ENCODE data around the gene KCNN1. TPM values are rescaled to one million over a fixed set of nuclear protein-coding genes. Genes with fewer than 3 reads are reported as not detected.
A peak's percentile ranks its signal among the peaks of the same experiment; 100 is the strongest.
"Not testable (repeated sequence)": the region's sequence is repeated elsewhere in the genome, so short reads cannot be mapped to it uniquely, and the experiment has no call there.

KCNN1 gene
- total RNA-seq, 4 donors from 2014 or later, result 0.12 to 1.0 (median 0.88) TPM; not detected in 1

DNA sequence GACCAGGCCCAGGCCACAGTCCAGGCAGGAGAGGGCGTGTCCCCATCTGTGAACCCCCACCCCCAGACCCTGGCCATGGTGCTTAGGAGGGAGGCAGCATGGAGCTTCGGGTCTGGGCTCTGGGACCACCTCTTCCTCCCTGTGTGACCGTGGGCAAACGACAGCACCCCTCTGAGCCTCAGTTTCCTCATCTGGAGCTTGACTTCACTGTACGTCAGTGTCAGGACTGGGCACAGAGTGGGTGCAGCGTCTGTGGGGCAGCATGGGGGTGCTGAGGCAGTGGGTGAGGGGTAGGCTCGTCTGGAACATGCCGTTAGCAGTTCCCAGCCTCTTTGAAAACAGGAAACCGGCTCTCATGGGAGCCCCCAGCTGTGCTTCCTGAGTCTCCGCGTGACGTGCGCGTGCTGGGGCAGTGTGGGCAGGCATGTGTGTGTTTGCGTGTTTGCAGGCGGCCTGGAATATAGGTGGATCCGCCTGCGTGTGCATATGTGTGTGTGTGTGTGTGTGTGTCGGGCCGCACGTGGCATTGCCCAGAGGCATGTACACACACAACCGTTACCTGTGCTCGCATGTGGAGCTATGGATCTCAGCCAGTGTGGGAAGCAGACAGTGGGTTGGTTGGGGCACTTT, 56.8 kb downstream of the KCNN1 start:
- TF ChIP-seq, protein P1, sequence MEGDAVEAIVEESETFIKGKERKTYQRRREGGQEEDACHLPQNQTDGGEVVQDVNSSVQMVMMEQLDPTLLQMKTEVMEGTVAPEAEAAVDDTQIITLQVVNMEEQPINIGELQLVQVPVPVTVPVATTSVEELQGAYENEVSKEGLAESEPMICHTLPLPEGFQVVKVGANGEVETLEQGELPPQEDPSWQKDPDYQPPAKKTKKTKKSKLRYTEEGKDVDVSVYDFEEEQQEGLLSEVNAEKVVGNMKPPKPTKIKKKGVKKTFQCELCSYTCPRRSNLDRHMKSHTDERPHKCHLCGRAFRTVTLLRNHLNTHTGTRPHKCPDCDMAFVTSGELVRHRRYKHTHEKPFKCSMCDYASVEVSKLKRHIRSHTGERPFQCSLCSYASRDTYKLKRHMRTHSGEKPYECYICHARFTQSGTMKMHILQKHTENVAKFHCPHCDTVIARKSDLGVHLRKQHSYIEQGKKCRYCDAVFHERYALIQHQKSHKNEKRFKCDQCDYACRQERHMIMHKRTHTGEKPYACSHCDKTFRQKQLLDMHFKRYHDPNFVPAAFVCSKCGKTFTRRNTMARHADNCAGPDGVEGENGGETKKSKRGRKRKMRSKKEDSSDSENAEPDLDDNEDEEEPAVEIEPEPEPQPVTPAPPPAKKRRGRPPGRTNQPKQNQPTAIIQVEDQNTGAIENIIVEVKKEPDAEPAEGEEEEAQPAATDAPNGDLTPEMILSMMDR (IDR thresholded peaks at IDR 0.05), result no peak
- DNase-seq (ENCODE audit: low spot score) (peak; percentile 55), ATAC-seq (ENCODE audit: low FRiP score) (no peak)

DNA sequence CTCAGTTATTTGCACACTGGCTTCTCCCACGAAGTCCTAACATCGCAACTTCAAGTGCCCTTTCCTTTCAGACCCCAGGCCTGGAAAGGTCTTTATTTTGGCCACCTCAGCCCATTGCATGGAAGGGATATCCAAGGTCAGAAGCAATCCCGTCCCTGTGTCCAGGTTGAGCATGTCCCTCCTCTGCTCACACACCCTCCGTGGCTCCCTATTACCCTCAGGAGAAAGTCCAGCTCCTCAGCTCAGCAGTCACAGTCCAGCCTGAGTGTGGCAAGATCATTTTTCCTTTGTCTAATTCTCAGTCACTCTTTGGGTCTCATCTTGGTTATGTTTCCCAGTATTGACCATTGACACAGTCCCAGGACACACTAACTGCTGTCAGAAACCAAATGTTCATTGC, 60.2 kb downstream of the KCNN1 start:
- TF ChIP-seq, protein P1 (IDR thresholded peaks at IDR 0.05), result no peak
- ATAC-seq (ENCODE audit: low FRiP score) (no peak), DNase-seq (ENCODE audit: low spot score) (no peak)

DNA sequence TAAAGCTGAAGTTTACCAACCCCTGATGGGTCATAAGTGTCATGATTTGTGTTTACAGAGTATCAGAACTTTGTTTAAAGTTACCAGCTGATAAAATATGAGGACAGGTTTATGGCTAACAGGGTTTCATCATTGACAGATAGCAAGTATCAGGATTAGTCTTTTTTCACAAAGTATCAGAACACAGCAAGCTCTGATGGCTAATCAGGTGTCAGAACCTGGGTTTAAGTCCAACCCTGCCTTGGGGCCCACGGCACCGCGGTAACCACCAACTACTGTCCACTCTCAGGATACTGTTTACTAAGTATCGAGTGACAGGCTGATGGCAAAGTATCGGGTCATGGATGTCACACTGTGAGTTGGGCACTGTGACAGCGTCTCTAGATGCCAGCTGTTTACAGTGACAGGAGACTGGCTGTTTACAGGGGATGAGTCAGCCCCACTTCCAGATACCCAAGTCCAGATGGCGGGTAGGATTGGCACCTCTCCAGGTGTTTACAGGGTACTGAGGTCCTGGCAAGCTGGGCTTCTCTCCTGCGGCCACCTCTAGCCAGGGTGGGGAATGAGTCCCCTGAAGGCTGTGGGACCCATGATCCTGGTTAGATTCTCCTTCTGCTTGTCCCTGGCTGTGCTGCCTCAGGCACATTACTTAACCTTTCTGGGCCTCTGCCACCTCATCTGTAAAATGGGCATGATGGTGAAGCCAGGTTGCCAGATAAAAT, 62.9 kb downstream of the KCNN1 start:
- DNase-seq (ENCODE audit: low spot score), result no peak
- ATAC-seq (ENCODE audit: low FRiP score), result no peak
- TF ChIP-seq, protein P1 (IDR thresholded peaks at IDR 0.05), result no peak

DNA sequence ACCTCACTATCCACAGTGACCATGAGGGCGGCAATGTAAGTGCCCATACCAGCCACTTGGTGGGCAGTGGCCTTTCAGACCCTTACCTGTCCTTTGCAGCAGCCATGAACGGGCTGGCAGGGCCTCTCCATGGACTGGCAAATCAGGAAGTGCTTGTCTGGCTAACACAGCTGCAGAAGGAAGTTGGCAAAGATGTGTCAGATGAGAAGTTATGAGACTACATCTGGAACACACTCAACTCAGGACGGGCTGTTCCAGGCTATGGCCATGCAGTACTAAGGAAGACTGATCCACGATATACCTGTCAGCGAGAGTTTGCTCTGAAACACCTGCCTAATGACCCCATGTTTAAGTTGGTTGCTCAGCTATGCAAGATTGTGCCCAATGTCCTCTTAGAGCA, 64.5 kb downstream of the KCNN1 start:
- not testable (repeated sequence) for ATAC-seq (ENCODE audit: low FRiP score); DNase-seq (ENCODE audit: low spot score)

DNA sequence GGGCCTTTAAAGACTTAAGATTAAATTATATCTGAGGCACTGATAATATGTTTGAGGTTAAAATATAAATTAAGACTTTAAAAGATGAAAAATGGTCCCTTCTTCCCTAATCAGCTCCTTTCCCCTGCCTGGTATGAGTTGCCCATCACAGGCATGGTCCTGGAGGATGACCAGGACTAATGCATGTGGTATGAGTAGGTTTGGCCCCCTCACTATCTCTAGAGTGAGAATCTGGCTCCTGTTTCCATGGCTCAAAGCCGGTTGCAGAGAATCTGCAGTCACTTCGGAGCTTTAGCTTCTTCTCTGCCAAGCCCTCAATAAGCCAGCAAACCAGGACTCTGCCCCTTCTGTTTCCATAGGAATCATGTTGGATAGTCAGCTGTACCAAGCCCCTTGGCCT, 65.2 kb downstream of the KCNN1 start:
- not testable (repeated sequence) for ATAC-seq (ENCODE audit: low FRiP score); DNase-seq (ENCODE audit: low spot score)

DNA sequence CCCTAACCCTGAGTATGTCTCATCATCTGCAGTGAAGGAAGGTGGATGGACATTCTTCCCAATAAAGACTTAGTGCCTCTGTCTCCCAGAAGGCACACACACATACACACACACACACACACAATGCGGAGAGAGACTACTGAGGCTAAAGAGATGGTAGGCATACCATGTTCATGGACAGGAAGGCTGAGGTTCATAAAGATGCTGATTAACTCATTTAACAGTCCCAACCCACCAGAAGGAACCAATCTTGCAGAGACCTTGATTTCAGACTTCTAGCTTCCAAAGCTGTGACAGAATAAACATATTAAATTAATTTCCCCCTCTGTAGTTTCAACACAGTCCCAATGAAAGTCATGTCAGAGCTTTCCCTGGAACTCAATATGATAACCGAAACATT, 74.1 kb downstream of the KCNN1 start:
- DNase-seq (ENCODE audit: low spot score) (no peak), ATAC-seq (ENCODE audit: low FRiP score) (no peak)
- TF ChIP-seq, protein P1 (IDR thresholded peaks at IDR 0.05), result no peak

- no peak for ATAC-seq (ENCODE audit: low FRiP score)
- no peak for DNase-seq (ENCODE audit: low spot score)
- TF ChIP-seq, protein P1 (IDR thresholded peaks at IDR 0.05), result no peak
Measured at GRCh38 chr19:18043676-18044075, 76.8 kb downstream of the KCNN1 start.

GRCh38 chr19:18044825-18045304, 78.0 kb downstream of the KCNN1 start:
- TF ChIP-seq, protein P1 (IDR thresholded peaks at IDR 0.05), result no peak
- ATAC-seq (ENCODE audit: low FRiP score) (no peak), DNase-seq (ENCODE audit: low spot score) (no peak)

Measured in omental fat pad (tissue), 4 donors.